K562 (cell line): Measurements from ENCODE around the gene MZB1. TPM values are rescaled to one million over a fixed set of nuclear protein-coding genes. Genes with fewer than 3 reads are reported as not detected.
A peak's percentile ranks its signal among the peaks of the same experiment; 100 is the strongest.

ENCODE experiments used
- BRCA1 ChIP-seq, 2 experiments: fragments of 450-650 bp in 1 of 2; sonication (generic) in 1 of 2; formaldehyde crosslinking in 1 of 2; IDR thresholded peaks; 2 replicates each; pipeline versions ENCODE4 v1.5.0 to v1.6.1; 2017 to 2020; ENCODE audit warnings: mild to moderate bottlenecking in 1 of 2, missing genetic modification reagents in 1 of 2
- CBX8 ChIP-seq: fragments of 200-600 bp; sonication (generic); IDR thresholded peaks from 2 replicates; pipeline ENCODE4 v1.6.1; 2012; ENCODE audit warnings: borderline replicate concordance, mixed run types, low read depth, mild to moderate bottlenecking, moderate library complexity, mixed read lengths, low read length, control low read depth, inconsistent platforms; ENCODE audit not compliant: poor library complexity, severe bottlenecking; ENCODE audit errors: extremely low read depth
- FOXJ2 ChIP-seq: fragments of 200-800 bp; sonication (Bioruptor generic); IDR thresholded peaks from 2 replicates; pipeline ENCODE4 v1.6.1; 2016; ENCODE audit warnings: missing genetic modification characterization, missing compliant biosample characterization
- FOXP1 ChIP-seq: sonication (generic); formaldehyde crosslinking; IDR thresholded peaks from 2 replicates; pipeline ENCODE4 v1.8.0; 2022; ENCODE audit warnings: mild to moderate bottlenecking, missing genetic modification reagents
- GTF2F1 ChIP-seq: IDR thresholded peaks from 2 replicates; pipeline ENCODE4 v1.6.1; 2011; ENCODE audit warnings: low read depth, low read length, improper control_type of control experiment
- HDAC8 ChIP-seq: fragments of 450-650 bp; IDR thresholded peaks from 2 replicates; pipeline ENCODE4 v1.6.1; 2016; ENCODE audit warnings: mild to moderate bottlenecking, missing genetic modification characterization, moderate library complexity, missing compliant biosample characterization
- KAT8 ChIP-seq: fragments of 450-650 bp; IDR thresholded peaks from 2 replicates; pipeline ENCODE4 v1.6.1; 2016; ENCODE audit warnings: low read depth, mild to moderate bottlenecking
- KDM1A ChIP-seq, 2 experiments: fragments of 450-650 bp; IDR thresholded peaks; 2 replicates each; pipeline ENCODE4 v1.6.1; 2016; ENCODE audit warnings: mild to moderate bottlenecking in 2 of 2
- MCM3 ChIP-seq: fragments of 450-650 bp; IDR thresholded peaks from 2 replicates; pipeline ENCODE4 v1.6.1; 2016
- MED1 ChIP-seq: sonication (generic); formaldehyde crosslinking; IDR thresholded peaks from 2 replicates; pipeline ENCODE4 v1.8.1; 2023; ENCODE audit warnings: missing genetic modification reagents, borderline replicate concordance
- NR2F6 ChIP-seq: fragments of 450-650 bp; formaldehyde crosslinking; IDR thresholded peaks from 2 replicates; pipeline ENCODE4 v1.4.0; 2020; ENCODE audit warnings: mild to moderate bottlenecking
- POLR2H ChIP-seq: IDR thresholded peaks from 2 replicates; pipeline ENCODE4 v1.6.1; 2016; ENCODE audit warnings: missing genetic modification characterization, low read depth, mild to moderate bottlenecking, control low read depth, missing compliant biosample characterization, moderate library complexity
- RBM25 ChIP-seq: fragments of 200-400 bp; formaldehyde crosslinking; IDR thresholded peaks from 2 replicates; pipeline ENCODE4 v1.6.1; 2018; ENCODE audit warnings: low read length, low read depth, moderate library complexity; ENCODE audit not compliant: severe bottlenecking
- SNRNP70 ChIP-seq: fragments of 200-400 bp; formaldehyde crosslinking; optimal IDR thresholded peaks from 2 replicates; pipeline ENCODE3; 2017; ENCODE audit warnings: low read depth, low read length
- TSC22D4 ChIP-seq: fragments of 450-650 bp; IDR thresholded peaks from 2 replicates; pipeline ENCODE4 v1.6.1; 2016; ENCODE audit warnings: missing genetic modification characterization, missing biosample characterization, control low read depth
- ZNF143 ChIP-seq: sonication (generic); formaldehyde crosslinking; IDR thresholded peaks from 2 replicates; pipeline ENCODE4 v1.9.0; 2022; ENCODE audit warnings: mild to moderate bottlenecking, missing genetic modification reagents
- ZNF3 ChIP-seq: fragments of 250-450 bp; sonication (Bioruptor Pico); IDR thresholded peaks from 2 replicates; pipeline ENCODE4 v1.5.0; 2021; ENCODE audit warnings: mild to moderate bottlenecking, moderate library complexity
- polyA plus RNA-seq, 8 experiments: library from polyadenylated mRNA; depleted of rRNA in 4 of 8; stranded (reverse) in 5 of 8; unstranded in 3 of 8; fragments of >200 nt; fragmentation: Nextera tagmentation in 2 of 8; fragmentation: Illumina TruSeq in 1 of 8; extraction: Ambion mirVana in 2 of 8; extraction: Trizol in 1 of 8; gene quantifications; 2 replicates each; pipeline versions ENCODE4 v1.2.1 to v1.2.3, GENCODE V29; 2011 to 2014; ENCODE audit warnings: inconsistent platforms in 1 of 8, missing spikeins in 1 of 8
- total RNA-seq, 7 experiments: library from RNA; depleted of rRNA in 6 of 7; stranded (reverse); fragments of >200 nt in 6 of 7; fragmentation: Illumina TruSeq in 2 of 7; extraction: Trizol in 2 of 7; gene quantifications; 2 replicates each; pipeline versions ENCODE4 v1.2.1 to v1.2.3, GENCODE V29; 2011 to 2021; ENCODE audit warnings: low replicate concordance in 1 of 7
- TF ChIP-seq, protein P1 (sequence below): fragments of 250-450 bp; sonication (Bioruptor Pico); IDR thresholded peaks from 2 replicates; pipeline ENCODE4 v1.8.0; 2022; ENCODE audit warnings: inconsistent platforms
- TF ChIP-seq, protein P2 (sequence below): IDR thresholded peaks from 2 replicates; pipeline ENCODE4 v1.6.1; 2011; ENCODE audit warnings: borderline replicate concordance, low read depth, mild to moderate bottlenecking, moderate library complexity, low read length; ENCODE audit not compliant: insufficient read depth, poor library complexity, severe bottlenecking
- TF ChIP-seq, protein P3 (sequence below): fragments of 250-450 bp; sonication (Bioruptor Pico); IDR thresholded peaks from 2 replicates; pipeline ENCODE4 v1.4.0; 2020; ENCODE audit warnings: mild to moderate bottlenecking, moderate library complexity
- TF ChIP-seq, protein P4 (sequence below): fragments of 250-450 bp; sonication (Bioruptor Pico); IDR thresholded peaks from 2 replicates; pipeline ENCODE4 v1.9.0; 2021; ENCODE audit warnings: mild to moderate bottlenecking

Gene MZB1
- total and polyA plus RNA-seq, 9 of the 15 experiments (the other 6 are each of a cell fraction or from before 2014, with no cell fraction given): 0.13 to 0.31 TPM; not detected in 7

GRCh38 chr5:139341689-139342422 lies 47.9 kb downstream of the MZB1 start, which contains the start of gene PAIP2 (continued):
- TF ChIP-seq HDAC8 (tag) (peak; percentile 74), MED1 (CRISPR knock-in tag) (no peak), FOXP1 (CRISPR knock-in tag) (peak; percentile 90; the same call in 1 of the 2 replicates), ZNF3 (CRISPR knock-in tag) (no peak), FOXJ2 (tag) (no peak), NR2F6 (CRISPR knock-in tag) (no peak), KAT8 (no peak), TSC22D4 (tag) (no peak), MCM3 (no peak), ZNF143 (CRISPR knock-in tag) (peak; percentile 58; the same call in 1 of the 2 replicates), CBX8 (no peak), KDM1A (IDR thresholded peaks at IDR 0.05) (no peak), GTF2F1 (peak; percentile 37; the same call in 1 of the 2 replicates), SNRNP70 (no peak), RBM25 (no peak), POLR2H (tag) (peak; percentile 86), BRCA1 (IDR thresholded peaks at IDR 0.05) (no peak), BRCA1 (CRISPR knock-in tag; IDR thresholded peaks at IDR 0.05) (no peak)
- TF ChIP-seq, protein P1, sequence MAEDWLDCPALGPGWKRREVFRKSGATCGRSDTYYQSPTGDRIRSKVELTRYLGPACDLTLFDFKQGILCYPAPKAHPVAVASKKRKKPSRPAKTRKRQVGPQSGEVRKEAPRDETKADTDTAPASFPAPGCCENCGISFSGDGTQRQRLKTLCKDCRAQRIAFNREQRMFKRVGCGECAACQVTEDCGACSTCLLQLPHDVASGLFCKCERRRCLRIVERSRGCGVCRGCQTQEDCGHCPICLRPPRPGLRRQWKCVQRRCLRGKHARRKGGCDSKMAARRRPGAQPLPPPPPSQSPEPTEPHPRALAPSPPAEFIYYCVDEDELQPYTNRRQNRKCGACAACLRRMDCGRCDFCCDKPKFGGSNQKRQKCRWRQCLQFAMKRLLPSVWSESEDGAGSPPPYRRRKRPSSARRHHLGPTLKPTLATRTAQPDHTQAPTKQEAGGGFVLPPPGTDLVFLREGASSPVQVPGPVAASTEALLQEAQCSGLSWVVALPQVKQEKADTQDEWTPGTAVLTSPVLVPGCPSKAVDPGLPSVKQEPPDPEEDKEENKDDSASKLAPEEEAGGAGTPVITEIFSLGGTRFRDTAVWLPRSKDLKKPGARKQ (CRISPR knock-in tag): no peak
- TF ChIP-seq, protein P2, sequence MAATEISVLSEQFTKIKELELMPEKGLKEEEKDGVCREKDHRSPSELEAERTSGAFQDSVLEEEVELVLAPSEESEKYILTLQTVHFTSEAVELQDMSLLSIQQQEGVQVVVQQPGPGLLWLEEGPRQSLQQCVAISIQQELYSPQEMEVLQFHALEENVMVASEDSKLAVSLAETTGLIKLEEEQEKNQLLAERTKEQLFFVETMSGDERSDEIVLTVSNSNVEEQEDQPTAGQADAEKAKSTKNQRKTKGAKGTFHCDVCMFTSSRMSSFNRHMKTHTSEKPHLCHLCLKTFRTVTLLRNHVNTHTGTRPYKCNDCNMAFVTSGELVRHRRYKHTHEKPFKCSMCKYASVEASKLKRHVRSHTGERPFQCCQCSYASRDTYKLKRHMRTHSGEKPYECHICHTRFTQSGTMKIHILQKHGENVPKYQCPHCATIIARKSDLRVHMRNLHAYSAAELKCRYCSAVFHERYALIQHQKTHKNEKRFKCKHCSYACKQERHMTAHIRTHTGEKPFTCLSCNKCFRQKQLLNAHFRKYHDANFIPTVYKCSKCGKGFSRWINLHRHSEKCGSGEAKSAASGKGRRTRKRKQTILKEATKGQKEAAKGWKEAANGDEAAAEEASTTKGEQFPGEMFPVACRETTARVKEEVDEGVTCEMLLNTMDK: no peak
- TF ChIP-seq, protein P3, sequence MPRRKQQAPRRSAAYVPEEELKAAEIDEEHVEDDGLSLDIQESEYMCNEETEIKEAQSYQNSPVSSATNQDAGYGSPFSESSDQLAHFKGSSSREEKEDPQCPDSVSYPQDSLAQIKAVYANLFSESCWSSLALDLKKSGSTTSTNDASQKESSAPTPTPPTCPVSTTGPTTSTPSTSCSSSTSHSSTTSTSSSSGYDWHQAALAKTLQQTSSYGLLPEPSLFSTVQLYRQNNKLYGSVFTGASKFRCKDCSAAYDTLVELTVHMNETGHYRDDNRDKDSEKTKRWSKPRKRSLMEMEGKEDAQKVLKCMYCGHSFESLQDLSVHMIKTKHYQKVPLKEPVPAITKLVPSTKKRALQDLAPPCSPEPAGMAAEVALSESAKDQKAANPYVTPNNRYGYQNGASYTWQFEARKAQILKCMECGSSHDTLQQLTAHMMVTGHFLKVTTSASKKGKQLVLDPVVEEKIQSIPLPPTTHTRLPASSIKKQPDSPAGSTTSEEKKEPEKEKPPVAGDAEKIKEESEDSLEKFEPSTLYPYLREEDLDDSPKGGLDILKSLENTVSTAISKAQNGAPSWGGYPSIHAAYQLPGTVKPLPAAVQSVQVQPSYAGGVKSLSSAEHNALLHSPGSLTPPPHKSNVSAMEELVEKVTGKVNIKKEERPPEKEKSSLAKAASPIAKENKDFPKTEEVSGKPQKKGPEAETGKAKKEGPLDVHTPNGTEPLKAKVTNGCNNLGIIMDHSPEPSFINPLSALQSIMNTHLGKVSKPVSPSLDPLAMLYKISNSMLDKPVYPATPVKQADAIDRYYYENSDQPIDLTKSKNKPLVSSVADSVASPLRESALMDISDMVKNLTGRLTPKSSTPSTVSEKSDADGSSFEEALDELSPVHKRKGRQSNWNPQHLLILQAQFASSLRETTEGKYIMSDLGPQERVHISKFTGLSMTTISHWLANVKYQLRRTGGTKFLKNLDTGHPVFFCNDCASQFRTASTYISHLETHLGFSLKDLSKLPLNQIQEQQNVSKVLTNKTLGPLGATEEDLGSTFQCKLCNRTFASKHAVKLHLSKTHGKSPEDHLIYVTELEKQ: no peak
- TF ChIP-seq, protein P4, sequence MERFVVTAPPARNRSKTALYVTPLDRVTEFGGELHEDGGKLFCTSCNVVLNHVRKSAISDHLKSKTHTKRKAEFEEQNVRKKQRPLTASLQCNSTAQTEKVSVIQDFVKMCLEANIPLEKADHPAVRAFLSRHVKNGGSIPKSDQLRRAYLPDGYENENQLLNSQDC (CRISPR knock-in tag): no peak; the same call in 1 of the 2 replicates
